ENCODE measurements around the gene OSBPL9. TPM values are rescaled to one million over a fixed set of nuclear protein-coding genes. Genes with fewer than 3 reads are reported as not detected.

OSBPL9 gene
- total and polyA plus RNA-seq, 2 donors (not counting 1 experiment from before 2014, with no cell fraction given): 23.1 to 59.6 TPM

GRCh38 chr1:51610637-51611036, 6.3 kb upstream of the OSBPL9 start:
- Histone ChIP-seq H2AFZ (ENCODE audit: insufficient read depth, low read depth, low read length, poor library complexity, severe bottlenecking) (no peak overlapping the region), H3K36me3 (replicated peaks in 1 of 2; ENCODE audit: control extremely low read depth in 1 of 2, control insufficient read depth in 1 of 2, extremely low read depth in 1 of 2, insufficient read depth in 2 of 2, low read length in 1 of 2) (no peaks in the 10 kb centered on the region), H3K9ac (ENCODE audit: low read length) (no peak overlapping the region), H3K4me3 (ENCODE audit: control extremely low read depth in 1 of 5, extremely low read depth in 1 of 5, insufficient read depth in 1 of 5, low read depth in 2 of 5, low read length in 4 of 5) (no peak overlapping the region), H3K4me2 (replicated peaks; ENCODE audit: low read depth, low read length, poor library complexity, severe bottlenecking) (no peak overlapping the region), H3K27ac (ENCODE audit: low read length in 2 of 2) (no peak overlapping the region), H3K27me3 (replicated peaks in 1 of 4; ENCODE audit: control extremely low read depth in 1 of 4, control insufficient read depth in 3 of 4, insufficient read depth in 4 of 4, low read length in 3 of 4) (peaks cover 0 to 3% (median 0%) of the 10 kb centered on the region in 4 experiments), H3K79me2 (ENCODE audit: control insufficient read depth, insufficient read depth, low read length) (peaks cover 6% of the 10 kb centered on the region), H3K4me1 (ENCODE audit: control insufficient read depth in 2 of 2, insufficient read depth in 2 of 2, low read length in 2 of 2) (no peaks in the 10 kb centered on the region), H4K20me1 (ENCODE audit: control insufficient read depth, insufficient read depth, low read length, poor library complexity, severe bottlenecking) (no peaks in the 10 kb centered on the region), H3K9me3 (ENCODE audit: control extremely low read depth in 1 of 3, control insufficient read depth in 2 of 3, insufficient read depth in 1 of 3, low read length in 2 of 3) (no peaks in the 10 kb centered on the region)
- ChIA-PET CTCF (interaction anchor here (0.6 kb wide), 1 partner anchor 93 kb away, joined by 3 read pairs; no protein-coding TSS in a partner anchor), POLR2A (no interaction called here)
- ATAC-seq (ENCODE audit: low read depth) (no peak), DNase-seq (no peak)
- H3K4me3 Mint-ChIP-seq: no peak overlapping the region
- intact Hi-C loops (cut with micrococcal nuclease): loop anchor here (1.0 kb wide), 1 partner anchor 18 kb away; no protein-coding TSS in a partner anchor
- no peaks in the 10 kb centered on the region for H3K4me1 Mint-ChIP-seq
- H3K9me3 Mint-ChIP-seq (ENCODE audit: insufficient read depth): no peaks in the 10 kb centered on the region
- H3K27me3 Mint-ChIP-seq: peaks cover 3% of the 10 kb centered on the region
- no peak overlapping the region for H3K27ac Mint-ChIP-seq
- TF ChIP-seq EZH2 (IDR thresholded peaks at IDR 0.05; ENCODE audit: borderline replicate concordance, insufficient read depth, low read depth, low read length, poor library complexity, severe bottlenecking) (no peak), CTCF (IDR thresholded peaks at IDR 0.05) (no peak)
- WGBS (ENCODE audit: insufficient coverage): 90% methylated on average over 3 of the region's 4 CpGs

- H3K9me3 ChIP-seq (ENCODE audit: control extremely low read depth in 1 of 3, control insufficient read depth in 2 of 3, insufficient read depth in 1 of 3, low read length in 2 of 3): no peaks in the 10 kb centered on the region
- peaks cover 5 to 11% of the 10 kb centered on the region in 2 donors for H3K4me1 ChIP-seq (ENCODE audit: control insufficient read depth in 2 of 2, insufficient read depth in 2 of 2, low read length in 2 of 2)
- H4K20me1 ChIP-seq (ENCODE audit: control insufficient read depth, insufficient read depth, low read length, poor library complexity, severe bottlenecking): no peaks in the 10 kb centered on the region
- Mint-ChIP-seq H3K4me1 (peaks cover 10% of the 10 kb centered on the region), H3K4me3 (no peak overlapping the region), H3K9me3 (ENCODE audit: insufficient read depth) (no peaks in the 10 kb centered on the region), H3K27ac (no peak overlapping the region), H3K27me3 (peaks cover 3% of the 10 kb centered on the region)
- TF ChIP-seq CTCF (IDR thresholded peaks at IDR 0.05): no peak
- TF ChIP-seq EZH2 (IDR thresholded peaks at IDR 0.05; ENCODE audit: borderline replicate concordance, insufficient read depth, low read depth, low read length, poor library complexity, severe bottlenecking): no peak
- no peak for DNase-seq
- no peaks in the 10 kb centered on the region for H3K36me3 ChIP-seq (replicated peaks in 1 of 2; ENCODE audit: control extremely low read depth in 1 of 2, control insufficient read depth in 1 of 2, extremely low read depth in 1 of 2, insufficient read depth in 2 of 2, low read length in 1 of 2)
- CTCF ChIA-PET: interaction anchor here (1.0 kb wide), 1 partner anchor 44 kb away, joined by 3 read pairs; no protein-coding TSS in a partner anchor
- H3K4me3 ChIP-seq (ENCODE audit: control extremely low read depth in 1 of 5, extremely low read depth in 1 of 5, insufficient read depth in 1 of 5, low read depth in 2 of 5, low read length in 4 of 5): no peak overlapping the region
- intact Hi-C loops (cut with micrococcal nuclease): no loop called here
- H3K79me2 ChIP-seq (ENCODE audit: control insufficient read depth, insufficient read depth, low read length): peaks cover 24% of the 10 kb centered on the region
- no peak for ATAC-seq (ENCODE audit: low read depth)
- no peak overlapping the region for H3K27ac ChIP-seq (ENCODE audit: low read length in 2 of 2)
- H3K27me3 ChIP-seq (replicated peaks in 1 of 4; ENCODE audit: control extremely low read depth in 1 of 4, control insufficient read depth in 3 of 4, insufficient read depth in 4 of 4, low read length in 3 of 4): peaks cover 0 to 3% (median 0%) of the 10 kb centered on the region in 4 experiments
- H3K9ac ChIP-seq (ENCODE audit: low read length): no peak overlapping the region
- POLR2A ChIA-PET: no interaction called here
- H3K4me2 ChIP-seq (replicated peaks; ENCODE audit: low read depth, low read length, poor library complexity, severe bottlenecking): no peak overlapping the region
- no peak overlapping the region for H2AFZ ChIP-seq (ENCODE audit: insufficient read depth, low read depth, low read length, poor library complexity, severe bottlenecking)
- 75% methylated on average over 2 of the region's 2 CpGs for WGBS (ENCODE audit: insufficient coverage)
Measured at GRCh38 chr1:51612447-51612961, 4.4 kb upstream of the OSBPL9 start.

All from B cell (primary cell).